GM23338 (cell line): ENCODE results near the gene YJEFN3. TPM values are rescaled to one million over a fixed set of nuclear protein-coding genes. Genes with fewer than 3 reads are reported as not detected.

Experiments
- ATAC-seq: fragments of 200-7000 bp; cut with Tn5 transposase; 3 replicates; pipeline ENCODE4 v1.9.1; 2020
- DNase-seq: peaks from one replicate; pipeline ENCODE4 v3.0.0-alpha.2; 2015; ENCODE audit warnings: low spot score
- H2AFZ ChIP-seq: fragments of 200-600 bp; sonication (generic); 2 replicates; pipeline ENCODE4 v1.8.0; 2016; ENCODE audit warnings: antibody characterized with exemption, mild to moderate bottlenecking, moderate library complexity
- H3F3A ChIP-seq: fragments of 200-600 bp; sonication (generic); replicated peaks from 2 replicates; pipeline ENCODE4 v1.8.0; 2017; ENCODE audit warnings: antibody characterized with exemption, mixed run types, low read depth
- H3K27ac ChIP-seq: fragments of 200-600 bp; sonication (generic); 2 replicates; pipeline ENCODE4 v1.6.1; 2016; ENCODE audit warnings: low read depth
- H3K27me3 ChIP-seq: fragments of 200-600 bp; sonication (generic); 2 replicates; pipeline ENCODE4 v1.8.0; 2016; ENCODE audit warnings: mild to moderate bottlenecking, mixed run types, moderate library complexity; ENCODE audit not compliant: insufficient read depth
- H3K36me3 ChIP-seq: fragments of 200-600 bp; sonication (generic); 2 replicates; pipeline ENCODE4 v1.8.0; 2016; ENCODE audit warnings: mild to moderate bottlenecking; ENCODE audit not compliant: insufficient read depth
- H3K4me1 ChIP-seq: fragments of 200-600 bp; sonication (generic); 2 replicates; pipeline ENCODE4 v1.8.0; 2016; ENCODE audit warnings: mild to moderate bottlenecking, moderate library complexity; ENCODE audit not compliant: insufficient read depth
- H3K4me2 ChIP-seq: fragments of 200-600 bp; sonication (generic); 2 replicates; pipeline ENCODE4 v1.7.1; 2017; ENCODE audit warnings: mixed run types
- H3K4me3 ChIP-seq: fragments of 200-600 bp; sonication (generic); 2 replicates; pipeline ENCODE4 v1.6.1; 2016; ENCODE audit warnings: mixed run types
- H3K79me2 ChIP-seq: fragments of 200-600 bp; sonication (generic); replicated peaks from 2 replicates; pipeline ENCODE4 v1.8.0; 2017; ENCODE audit warnings: mild to moderate bottlenecking; ENCODE audit not compliant: insufficient read depth
- H3K9me2 ChIP-seq: fragments of 200-600 bp; sonication (generic); 2 replicates; pipeline ENCODE4 v1.8.0; 2017; ENCODE audit not compliant: insufficient read depth
- H4K20me1 ChIP-seq: fragments of 200-600 bp; sonication (generic); replicated peaks from 2 replicates; pipeline ENCODE4 v1.8.0; 2017; ENCODE audit warnings: mild to moderate bottlenecking; ENCODE audit not compliant: insufficient read depth
- H3K27ac Mint-ChIP-seq: 2 replicates; pipeline ENCODE4 v1.8.0; 2020; ENCODE audit warnings: inconsistent platforms, mild to moderate bottlenecking, moderate library complexity, mixed read lengths
- H3K27me3 Mint-ChIP-seq: 3 replicates; pipeline ENCODE4 v1.8.0; 2022; ENCODE audit warnings: low read depth, mild to moderate bottlenecking, moderate library complexity, mixed read lengths, inconsistent platforms; ENCODE audit not compliant: insufficient read depth, poor library complexity
- H3K36me3 Mint-ChIP-seq: 3 replicates; pipeline ENCODE4 v1.8.0; 2021; ENCODE audit warnings: low read depth, mild to moderate bottlenecking, inconsistent platforms, moderate library complexity, mixed read lengths
- H3K4me1 Mint-ChIP-seq: 3 replicates; pipeline ENCODE4 v1.8.0; 2020; ENCODE audit warnings: mild to moderate bottlenecking, inconsistent platforms, mixed read lengths
- H3K4me3 Mint-ChIP-seq: 3 replicates; pipeline ENCODE4 v1.8.0; 2021; ENCODE audit warnings: moderate library complexity, mild to moderate bottlenecking, inconsistent platforms, mixed read lengths
- H3K9me3 Mint-ChIP-seq: 3 replicates; pipeline ENCODE4 v1.8.0; 2020; ENCODE audit warnings: moderate library complexity, mild to moderate bottlenecking, inconsistent platforms, mixed read lengths
- EZH2 ChIP-seq: fragments of 200-600 bp; sonication (generic); IDR thresholded peaks from one replicate; pipeline ENCODE4 v1.8.0; 2017; ENCODE audit warnings: antibody characterized with exemption, mild to moderate bottlenecking, low read depth; ENCODE audit not compliant: unreplicated experiment
- EZH2phosphoT487 ChIP-seq: fragments of 200-600 bp; sonication (generic); IDR thresholded peaks from one replicate; pipeline ENCODE4 v1.8.1; 2018; ENCODE audit warnings: antibody characterized with exemption; ENCODE audit not compliant: unreplicated experiment
- NANOG ChIP-seq: IDR thresholded peaks from 2 replicates; pipeline ENCODE4 v1.6.1; 2016; ENCODE audit warnings: antibody characterized with exemption, borderline replicate concordance
- POLR2AphosphoS5 ChIP-seq: IDR thresholded peaks from 2 replicates; pipeline ENCODE4 v1.6.1; 2016; ENCODE audit warnings: antibody characterized with exemption, low read depth
- STAT1 ChIP-seq: IDR thresholded peaks from one replicate; pipeline ENCODE4 v1.6.1; 2016; ENCODE audit warnings: antibody characterized with exemption; ENCODE audit not compliant: unreplicated experiment
- ZNF114 ChIP-seq: fragments of 250-450 bp; sonication (Bioruptor Pico); IDR thresholded peaks from 2 replicates; pipeline ENCODE4 v1.5.0; 2020; ENCODE audit warnings: mild to moderate bottlenecking, moderate library complexity
- polyA plus RNA-seq: library from polyadenylated mRNA; unstranded; fragments of >200 nt; fragmentation: Nextera tagmentation; extraction: Ambion mirVana; gene quantifications from 2 replicates; pipeline ENCODE4 v1.2.1, GENCODE V29; 2016
- total RNA-seq: library from RNA; depleted of rRNA; stranded (reverse); fragments of >200 nt; shearing (Covaris generic); gene quantifications from 2 replicates; pipeline ENCODE4 v1.2.3, GENCODE V29; 2014
- TF ChIP-seq, protein P1 (sequence below): fragments of 250-450 bp; sonication (Bioruptor Pico); IDR thresholded peaks from 2 replicates; pipeline ENCODE4 v1.5.0; 2020; ENCODE audit warnings: mild to moderate bottlenecking, moderate library complexity
- TF ChIP-seq, protein P2 (sequence below): IDR thresholded peaks from 2 replicates; pipeline ENCODE4 v1.6.1; 2016; ENCODE audit warnings: antibody characterized with exemption

The YJEFN3 gene
- total and polyA plus RNA-seq, 2 experiments from 2014 or later = 3.5 to 6.5 TPM

DNA sequence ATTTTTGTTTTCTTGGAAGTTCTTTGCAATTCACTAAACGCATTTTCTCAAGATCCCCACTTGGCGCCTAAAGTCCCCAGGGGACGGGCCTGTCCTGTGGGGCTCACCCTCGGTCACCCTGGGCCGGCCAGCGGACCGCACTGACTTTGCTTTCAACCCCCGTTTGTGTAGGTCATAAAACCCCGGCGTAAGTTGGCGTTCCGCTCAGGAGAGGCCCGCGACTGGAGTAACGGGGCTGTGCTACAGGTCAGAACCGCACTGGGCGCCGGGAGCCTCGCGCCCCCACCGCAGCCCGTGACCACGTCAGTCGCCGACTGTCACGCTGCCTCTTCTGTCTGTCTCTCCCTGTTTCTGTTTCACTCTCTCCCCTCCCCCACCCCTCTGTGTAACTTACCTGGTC lies 26.9 kb upstream of the YJEFN3 start (continued):
- TF ChIP-seq, protein P1, sequence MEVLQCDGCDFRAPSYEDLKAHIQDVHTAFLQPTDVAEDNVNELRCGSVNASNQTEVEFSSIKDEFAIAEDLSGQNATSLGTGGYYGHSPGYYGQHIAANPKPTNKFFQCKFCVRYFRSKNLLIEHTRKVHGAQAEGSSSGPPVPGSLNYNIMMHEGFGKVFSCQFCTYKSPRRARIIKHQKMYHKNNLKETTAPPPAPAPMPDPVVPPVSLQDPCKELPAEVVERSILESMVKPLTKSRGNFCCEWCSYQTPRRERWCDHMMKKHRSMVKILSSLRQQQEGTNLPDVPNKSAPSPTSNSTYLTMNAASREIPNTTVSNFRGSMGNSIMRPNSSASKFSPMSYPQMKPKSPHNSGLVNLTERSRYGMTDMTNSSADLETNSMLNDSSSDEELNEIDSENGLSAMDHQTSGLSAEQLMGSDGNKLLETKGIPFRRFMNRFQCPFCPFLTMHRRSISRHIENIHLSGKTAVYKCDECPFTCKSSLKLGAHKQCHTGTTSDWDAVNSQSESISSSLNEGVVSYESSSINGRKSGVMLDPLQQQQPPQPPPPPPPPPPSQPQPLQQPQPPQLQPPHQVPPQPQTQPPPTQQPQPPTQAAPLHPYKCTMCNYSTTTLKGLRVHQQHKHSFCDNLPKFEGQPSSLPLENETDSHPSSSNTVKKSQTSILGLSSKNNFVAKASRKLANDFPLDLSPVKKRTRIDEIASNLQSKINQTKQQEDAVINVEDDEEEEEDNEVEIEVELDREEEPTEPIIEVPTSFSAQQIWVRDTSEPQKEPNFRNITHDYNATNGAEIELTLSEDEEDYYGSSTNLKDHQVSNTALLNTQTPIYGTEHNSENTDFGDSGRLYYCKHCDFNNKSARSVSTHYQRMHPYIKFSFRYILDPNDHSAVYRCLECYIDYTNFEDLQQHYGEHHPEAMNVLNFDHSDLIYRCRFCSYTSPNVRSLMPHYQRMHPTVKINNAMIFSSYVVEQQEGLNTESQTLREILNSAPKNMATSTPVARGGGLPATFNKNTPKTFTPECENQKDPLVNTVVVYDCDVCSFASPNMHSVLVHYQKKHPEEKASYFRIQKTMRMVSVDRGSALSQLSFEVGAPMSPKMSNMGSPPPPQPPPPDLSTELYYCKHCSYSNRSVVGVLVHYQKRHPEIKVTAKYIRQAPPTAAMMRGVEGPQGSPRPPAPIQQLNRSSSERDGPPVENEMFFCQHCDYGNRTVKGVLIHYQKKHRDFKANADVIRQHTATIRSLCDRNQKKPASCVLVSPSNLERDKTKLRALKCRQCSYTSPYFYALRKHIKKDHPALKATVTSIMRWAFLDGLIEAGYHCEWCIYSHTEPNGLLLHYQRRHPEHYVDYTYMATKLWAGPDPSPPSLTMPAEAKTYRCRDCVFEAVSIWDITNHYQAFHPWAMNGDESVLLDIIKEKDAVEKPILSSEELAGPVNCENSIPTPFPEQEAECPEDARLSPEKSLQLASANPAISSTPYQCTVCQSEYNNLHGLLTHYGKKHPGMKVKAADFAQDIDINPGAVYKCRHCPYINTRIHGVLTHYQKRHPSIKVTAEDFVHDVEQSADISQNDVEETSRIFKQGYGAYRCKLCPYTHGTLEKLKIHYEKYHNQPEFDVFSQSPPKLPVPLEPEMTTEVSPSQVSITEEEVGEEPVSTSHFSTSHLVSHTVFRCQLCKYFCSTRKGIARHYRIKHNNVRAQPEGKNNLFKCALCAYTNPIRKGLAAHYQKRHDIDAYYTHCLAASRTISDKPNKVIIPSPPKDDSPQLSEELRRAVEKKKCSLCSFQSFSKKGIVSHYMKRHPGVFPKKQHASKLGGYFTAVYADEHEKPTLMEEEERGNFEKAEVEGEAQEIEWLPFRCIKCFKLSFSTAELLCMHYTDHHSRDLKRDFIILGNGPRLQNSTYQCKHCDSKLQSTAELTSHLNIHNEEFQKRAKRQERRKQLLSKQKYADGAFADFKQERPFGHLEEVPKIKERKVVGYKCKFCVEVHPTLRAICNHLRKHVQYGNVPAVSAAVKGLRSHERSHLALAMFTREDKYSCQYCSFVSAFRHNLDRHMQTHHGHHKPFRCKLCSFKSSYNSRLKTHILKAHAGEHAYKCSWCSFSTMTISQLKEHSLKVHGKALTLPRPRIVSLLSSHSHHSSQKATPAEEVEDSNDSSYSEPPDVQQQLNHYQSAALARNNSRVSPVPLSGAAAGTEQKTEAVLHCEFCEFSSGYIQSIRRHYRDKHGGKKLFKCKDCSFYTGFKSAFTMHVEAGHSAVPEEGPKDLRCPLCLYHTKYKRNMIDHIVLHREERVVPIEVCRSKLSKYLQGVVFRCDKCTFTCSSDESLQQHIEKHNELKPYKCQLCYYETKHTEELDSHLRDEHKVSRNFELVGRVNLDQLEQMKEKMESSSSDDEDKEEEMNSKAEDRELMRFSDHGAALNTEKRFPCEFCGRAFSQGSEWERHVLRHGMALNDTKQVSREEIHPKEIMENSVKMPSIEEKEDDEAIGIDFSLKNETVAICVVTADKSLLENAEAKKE (CRISPR knock-in tag) = no peak
- TF ChIP-seq STAT1 (no peak), EZH2phosphoT487 (no peak)

DNA sequence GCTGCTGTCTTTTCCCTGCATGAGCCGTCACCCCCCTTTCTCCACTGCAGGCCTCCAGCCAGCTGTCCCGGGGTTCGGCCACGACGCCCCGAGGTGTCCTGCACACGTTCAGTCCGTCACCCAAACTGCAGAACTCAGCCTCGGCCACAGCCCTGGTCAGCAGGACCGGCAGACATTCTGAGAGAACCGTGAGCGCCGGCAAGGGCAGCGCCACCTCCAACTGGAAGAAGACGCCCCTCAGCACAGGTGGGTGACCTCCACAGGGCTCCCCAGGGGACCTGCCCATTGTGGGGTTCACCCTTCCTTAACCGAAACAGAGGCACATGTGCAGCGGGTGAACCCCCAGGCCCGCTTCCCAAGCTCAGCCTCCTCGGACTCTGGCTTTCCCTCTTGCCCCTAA lies 26.4 kb upstream of the YJEFN3 start:
- Mint-ChIP-seq H3K27ac (no peak overlapping the region), H3K9me3 (no peaks in the 10 kb centered on the region), H3K36me3 (peaks cover 73% of the 10 kb centered on the region), H3K4me1 (peaks cover 2% of the 10 kb centered on the region; the same call in 1 of the 3 replicates), H3K27me3 (peaks cover 8% of the 10 kb centered on the region), H3K4me3 (no peak overlapping the region)
- no peak overlapping the region for H3K27ac ChIP-seq
- H3K4me1 ChIP-seq = no peaks in the 10 kb centered on the region
- no peak overlapping the region for H3K4me2 ChIP-seq
- H3K79me2 ChIP-seq = no peaks in the 10 kb centered on the region
- no peak for DNase-seq
- H3K27me3 ChIP-seq = no peaks in the 10 kb centered on the region
- H3K9me2 ChIP-seq = no peaks in the 10 kb centered on the region
- H2AFZ ChIP-seq = no peak overlapping the region
- H3F3A ChIP-seq = peaks cover 12% of the 10 kb centered on the region; the same call in 1 of the 2 replicates
- ATAC-seq = no peak
- H4K20me1 ChIP-seq = peaks cover 11% of the 10 kb centered on the region
- no peak overlapping the region for H3K4me3 ChIP-seq
- H3K36me3 ChIP-seq = peaks cover 12% of the 10 kb centered on the region; the same call in 1 of the 2 replicates
- TF ChIP-seq NANOG (no peak), ZNF114 (CRISPR knock-in tag) (no peak), POLR2AphosphoS5 (no peak), EZH2 (no peak), STAT1 (no peak), EZH2phosphoT487 (no peak)
- TF ChIP-seq, protein P1 (CRISPR knock-in tag) = no peak
- TF ChIP-seq, protein P2, sequence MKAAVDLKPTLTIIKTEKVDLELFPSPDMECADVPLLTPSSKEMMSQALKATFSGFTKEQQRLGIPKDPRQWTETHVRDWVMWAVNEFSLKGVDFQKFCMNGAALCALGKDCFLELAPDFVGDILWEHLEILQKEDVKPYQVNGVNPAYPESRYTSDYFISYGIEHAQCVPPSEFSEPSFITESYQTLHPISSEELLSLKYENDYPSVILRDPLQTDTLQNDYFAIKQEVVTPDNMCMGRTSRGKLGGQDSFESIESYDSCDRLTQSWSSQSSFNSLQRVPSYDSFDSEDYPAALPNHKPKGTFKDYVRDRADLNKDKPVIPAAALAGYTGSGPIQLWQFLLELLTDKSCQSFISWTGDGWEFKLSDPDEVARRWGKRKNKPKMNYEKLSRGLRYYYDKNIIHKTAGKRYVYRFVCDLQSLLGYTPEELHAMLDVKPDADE = no peak
